ENCODE results near the gene ABHD12. TPM values are rescaled to one million over a fixed set of nuclear protein-coding genes. Genes with fewer than 3 reads are reported as not detected.
A peak's percentile ranks its signal among the peaks of the same experiment; 100 is the strongest.
"Not testable (repeated sequence)": the region's sequence is repeated elsewhere in the genome, so short reads cannot be mapped to it uniquely, and the experiment has no call there.

The ABHD12 gene
- total RNA-seq, 1 donor from 2014 or later = 49.7 TPM

DNA sequence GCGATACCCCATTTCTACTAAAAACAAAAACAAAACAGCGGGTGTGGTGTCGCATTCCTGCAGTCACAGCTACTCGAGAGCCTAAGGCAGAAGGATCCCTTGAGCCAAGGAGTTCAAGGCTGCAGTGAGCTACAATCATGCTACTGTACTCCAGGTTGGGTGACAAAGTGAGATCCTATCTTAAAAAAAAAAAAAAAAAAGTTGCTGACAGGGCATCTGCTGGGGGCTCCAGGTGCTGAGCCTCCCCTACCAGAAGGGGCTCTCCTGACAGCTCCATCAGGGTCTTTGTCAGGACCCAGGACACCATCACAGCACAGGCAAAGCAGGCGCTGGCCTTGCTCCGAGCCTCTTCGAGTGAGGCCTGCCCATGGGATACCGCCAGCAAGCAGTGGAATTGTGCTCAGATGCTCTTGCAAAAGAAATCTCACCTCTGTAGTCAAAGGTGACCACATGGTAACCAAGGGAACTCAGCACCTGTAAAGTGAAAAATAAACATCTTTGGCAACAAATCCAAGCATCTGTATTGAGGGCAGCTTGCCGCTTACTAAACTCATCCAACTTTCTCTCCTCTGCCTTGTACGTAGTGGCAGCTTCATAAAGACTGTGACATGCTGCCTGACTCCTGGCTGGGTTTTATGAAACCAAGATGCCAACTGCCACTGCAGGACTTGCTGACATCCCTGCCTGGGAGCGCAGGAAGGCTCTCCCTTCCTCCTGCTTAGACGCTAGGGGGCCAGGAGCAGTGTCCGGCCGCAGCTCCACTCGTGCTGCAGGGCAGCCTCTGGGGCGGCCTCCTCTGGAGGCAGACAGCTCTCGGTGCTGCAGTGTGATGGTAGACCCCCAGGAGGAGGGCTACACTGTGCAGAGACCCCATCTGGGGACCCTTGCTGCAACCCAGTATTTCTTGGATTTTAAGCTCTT is 75.9 kb downstream of the ABHD12 start:
- ATAC-seq (no peak), DNase-seq (peak; percentile 33)
- H3K9me3 ChIP-seq = no peaks in the 10 kb centered on the region

DNA sequence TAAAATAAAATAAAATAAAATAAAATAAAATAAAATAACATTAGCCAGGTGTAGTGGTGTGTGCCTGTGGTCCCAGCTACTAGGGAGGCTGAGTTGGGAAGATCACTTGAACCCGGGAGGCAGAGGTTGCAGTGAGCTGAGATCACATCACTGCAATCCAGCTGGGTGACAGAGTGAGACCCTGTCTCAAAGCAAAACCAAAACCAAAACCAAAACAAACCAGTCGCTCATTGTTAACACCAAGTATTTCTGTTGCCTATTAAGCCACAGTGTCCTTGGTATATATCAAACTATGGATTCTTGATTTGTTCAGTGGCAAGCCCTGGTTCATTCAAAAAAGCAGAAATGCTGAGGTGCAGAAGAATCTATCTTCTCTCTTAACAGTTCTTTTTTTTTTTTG is 77.0 kb downstream of the ABHD12 start:
- intact Hi-C loops (cut with DNase I) = no loop called here
- TF ChIP-seq, protein P1, sequence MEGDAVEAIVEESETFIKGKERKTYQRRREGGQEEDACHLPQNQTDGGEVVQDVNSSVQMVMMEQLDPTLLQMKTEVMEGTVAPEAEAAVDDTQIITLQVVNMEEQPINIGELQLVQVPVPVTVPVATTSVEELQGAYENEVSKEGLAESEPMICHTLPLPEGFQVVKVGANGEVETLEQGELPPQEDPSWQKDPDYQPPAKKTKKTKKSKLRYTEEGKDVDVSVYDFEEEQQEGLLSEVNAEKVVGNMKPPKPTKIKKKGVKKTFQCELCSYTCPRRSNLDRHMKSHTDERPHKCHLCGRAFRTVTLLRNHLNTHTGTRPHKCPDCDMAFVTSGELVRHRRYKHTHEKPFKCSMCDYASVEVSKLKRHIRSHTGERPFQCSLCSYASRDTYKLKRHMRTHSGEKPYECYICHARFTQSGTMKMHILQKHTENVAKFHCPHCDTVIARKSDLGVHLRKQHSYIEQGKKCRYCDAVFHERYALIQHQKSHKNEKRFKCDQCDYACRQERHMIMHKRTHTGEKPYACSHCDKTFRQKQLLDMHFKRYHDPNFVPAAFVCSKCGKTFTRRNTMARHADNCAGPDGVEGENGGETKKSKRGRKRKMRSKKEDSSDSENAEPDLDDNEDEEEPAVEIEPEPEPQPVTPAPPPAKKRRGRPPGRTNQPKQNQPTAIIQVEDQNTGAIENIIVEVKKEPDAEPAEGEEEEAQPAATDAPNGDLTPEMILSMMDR (IDR thresholded peaks at IDR 0.05) = no peak
- Histone ChIP-seq H3K27me3 (ENCODE audit: low read depth) (no peaks in the 10 kb centered on the region), H3K36me3 (peaks cover 12% of the 10 kb centered on the region), H3K4me3 (no peak overlapping the region), H3K4me1 (peaks cover 31% of the 10 kb centered on the region), H3K9me3 (no peaks in the 10 kb centered on the region), H3K27ac (no peak overlapping the region)
- DNase-seq (no peak), ATAC-seq (no peak)

More for the DNA sequence above, 75.9 kb downstream of the ABHD12 start:
- intact Hi-C loops (cut with DNase I) = no loop called here
- Histone ChIP-seq H3K36me3 (peaks cover 18% of the 10 kb centered on the region), H3K4me1 (peaks cover 35% of the 10 kb centered on the region), H3K27me3 (ENCODE audit: low read depth) (no peaks in the 10 kb centered on the region), H3K27ac (no peak overlapping the region), H3K4me3 (no peak overlapping the region)
- TF ChIP-seq, protein P1 (IDR thresholded peaks at IDR 0.05) = no peak

DNA sequence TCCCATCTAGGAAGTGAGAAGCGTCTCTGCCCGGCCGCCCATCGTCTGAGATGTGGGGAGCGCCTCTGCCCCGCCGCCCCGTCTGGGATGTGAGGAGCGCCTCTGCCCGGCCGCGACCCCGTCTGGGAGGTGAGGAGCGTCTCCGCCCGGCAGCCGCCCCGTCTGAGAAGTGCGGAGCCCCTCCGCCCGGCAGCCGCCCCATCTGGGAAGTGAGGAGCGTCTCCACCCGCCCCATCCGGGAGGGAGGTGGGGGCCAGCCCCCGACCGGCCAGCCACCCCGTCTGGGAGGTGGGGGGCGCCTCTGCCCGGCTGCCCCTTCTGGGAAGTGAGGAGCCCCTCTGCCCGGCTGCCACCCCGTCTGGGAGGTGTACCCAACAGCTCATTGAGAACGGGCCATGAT is 77.9 kb downstream of the ABHD12 start:
- H3K27me3 ChIP-seq (ENCODE audit: low read depth); ATAC-seq; H3K9me3 ChIP-seq; H3K27ac ChIP-seq; H3K4me3 ChIP-seq; intact Hi-C loops (cut with DNase I): not testable (repeated sequence)
- Histone ChIP-seq H3K36me3 (peaks cover 12% of the 10 kb centered on the region), H3K4me1 (peaks cover 31% of the 10 kb centered on the region)
- peak; percentile 37 for DNase-seq

DNA sequence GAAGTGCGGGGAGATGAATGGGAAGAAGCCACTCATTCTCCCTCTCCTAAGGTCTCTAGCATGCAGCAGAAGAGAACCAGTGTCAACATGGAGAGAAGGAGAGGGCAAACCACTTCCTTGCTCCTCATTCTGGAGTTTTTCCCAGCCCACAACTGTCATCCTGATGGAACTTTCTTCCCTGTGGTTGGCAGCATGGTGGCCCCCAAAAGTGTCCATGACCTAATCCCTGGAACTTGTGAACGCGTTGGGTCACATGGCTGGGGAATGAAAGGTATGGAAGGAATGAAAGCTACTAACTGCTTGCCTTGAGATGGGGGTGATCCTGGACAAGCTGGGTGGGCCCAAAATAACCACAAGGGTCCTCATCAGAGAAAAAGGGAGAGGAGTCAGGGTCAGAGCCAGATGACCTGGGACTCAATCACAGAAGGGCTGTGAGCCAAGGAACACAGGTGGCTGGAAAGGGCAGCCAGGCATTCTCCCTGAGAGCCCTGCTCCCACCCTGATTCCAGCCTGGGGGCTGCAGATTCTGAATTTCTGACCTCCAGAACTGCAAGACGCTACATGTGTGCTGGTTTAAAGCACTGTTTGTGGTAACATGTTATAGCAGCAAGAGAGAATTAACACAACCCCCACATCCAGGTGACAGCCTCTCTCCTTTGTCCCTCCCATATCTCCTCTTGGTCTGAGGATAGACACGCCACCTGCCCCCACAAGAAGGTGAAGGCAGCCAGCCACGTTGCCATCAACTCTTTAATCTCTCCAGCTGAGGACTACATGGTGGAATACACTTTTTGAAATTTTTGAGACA is 79.5 kb downstream of the ABHD12 start:
- H3K4me1 ChIP-seq = peaks cover 31% of the 10 kb centered on the region
- TF ChIP-seq, protein P1 (IDR thresholded peaks at IDR 0.05) = no peak
- ATAC-seq (peak in 1 of 2 donors; percentile 3), DNase-seq (peak; percentile 31)
- H3K4me3 ChIP-seq = peak overlapping the region; percentile 23
- intact Hi-C loops (cut with DNase I) = no loop called here
- peak overlapping the region; percentile 78 for H3K27ac ChIP-seq
- no peaks in the 10 kb centered on the region for H3K27me3 ChIP-seq (ENCODE audit: low read depth)
- H3K36me3 ChIP-seq = peaks cover 15% of the 10 kb centered on the region
- H3K9me3 ChIP-seq = no peaks in the 10 kb centered on the region

DNA sequence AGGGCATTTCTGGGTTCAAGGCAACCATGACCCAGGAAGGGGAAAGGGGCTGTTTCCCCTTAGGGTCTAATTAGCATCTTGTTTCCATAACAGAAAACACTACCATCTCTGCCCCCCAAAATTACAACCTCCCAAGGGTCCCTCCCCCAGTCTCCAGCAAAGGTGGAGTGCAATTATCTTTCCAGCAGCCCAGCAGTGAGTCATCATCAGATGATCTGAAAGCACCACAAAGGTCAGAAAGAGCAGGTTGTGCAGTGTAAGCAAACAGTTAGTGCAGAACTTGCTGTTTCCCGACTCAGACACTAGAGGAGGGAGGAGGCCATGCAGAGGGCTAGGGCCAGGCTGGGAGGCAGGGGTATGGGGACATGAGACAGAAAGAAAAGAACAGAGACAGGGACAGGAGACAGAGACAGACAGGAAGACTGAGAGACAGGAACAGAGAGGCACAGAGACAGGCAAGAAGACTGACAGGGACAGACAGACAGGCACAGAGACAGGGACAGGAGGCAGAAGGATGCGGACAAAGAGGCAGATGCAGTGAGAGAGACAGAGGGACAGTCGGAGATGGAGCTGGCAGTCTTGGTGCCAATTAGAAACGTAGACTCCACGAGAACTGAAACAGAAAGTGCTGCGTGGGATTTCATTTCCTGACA is 80.2 kb downstream of the ABHD12 start:
- TF ChIP-seq, protein P1 (IDR thresholded peaks at IDR 0.05) = peak; percentile 30
- ATAC-seq = peak; percentile 86 to 90
- Histone ChIP-seq H3K9me3 (no peaks in the 10 kb centered on the region), H3K27ac (peak overlapping the region; percentile 78), H3K4me3 (peak overlapping the region; percentile 23), H3K4me1 (peaks cover 25% of the 10 kb centered on the region), H3K27me3 (ENCODE audit: low read depth) (no peaks in the 10 kb centered on the region), H3K36me3 (peaks cover 21% of the 10 kb centered on the region)
- intact Hi-C loops (cut with DNase I) = no loop called here
- peak; percentile 58 for DNase-seq

All from lower lobe of right lung (tissue), 2 donors.